ENCODE measurements around the gene ABTB2. TPM values are rescaled to one million over a fixed set of nuclear protein-coding genes. Genes with fewer than 3 reads are reported as not detected.

Gene ABTB2
- polyA plus RNA-seq, 1 of the 3 experiments (the other 2 are of a cell fraction): 7.8 TPM

GRCh38 chr11:34404280-34404679 lies 46.5 kb upstream of the ABTB2 start (continued):
- no peak for TF ChIP-seq CHD2 (IDR thresholded peaks at IDR 0.05; ENCODE audit: low read length, partially characterized antibody)
- TF ChIP-seq, protein P1, sequence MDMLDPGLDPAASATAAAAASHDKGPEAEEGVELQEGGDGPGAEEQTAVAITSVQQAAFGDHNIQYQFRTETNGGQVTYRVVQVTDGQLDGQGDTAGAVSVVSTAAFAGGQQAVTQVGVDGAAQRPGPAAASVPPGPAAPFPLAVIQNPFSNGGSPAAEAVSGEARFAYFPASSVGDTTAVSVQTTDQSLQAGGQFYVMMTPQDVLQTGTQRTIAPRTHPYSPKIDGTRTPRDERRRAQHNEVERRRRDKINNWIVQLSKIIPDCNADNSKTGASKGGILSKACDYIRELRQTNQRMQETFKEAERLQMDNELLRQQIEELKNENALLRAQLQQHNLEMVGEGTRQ (IDR thresholded peaks at IDR 0.05; ENCODE audit: borderline replicate concordance, low read depth, low read length): no peak

GRCh38 chr11:34403431-34403830 lies 45.6 kb upstream of the ABTB2 start:
- POLR2A ChIA-PET: no interaction called here
- no peak overlapping the region for H2AFZ ChIP-seq (ENCODE audit: low read depth)
- no peak for DNase-seq
- no peaks in the 10 kb centered on the region for H4K20me1 ChIP-seq (ENCODE audit: insufficient read depth)
- no peaks in the 10 kb centered on the region for H3K4me1 ChIP-seq (ENCODE audit: control insufficient read depth in 1 of 2, insufficient read depth in 2 of 2, low read depth in 1 of 2, low read length in 1 of 2)
- H3K4me2 ChIP-seq: no peak overlapping the region
- no peaks in the 10 kb centered on the region for H3K9me2 ChIP-seq
- CTCF ChIA-PET: interaction anchor here (1.0 to 1.4 kb wide), 5 partner anchors 11 to 229 kb away, joined by 3 to 4 read pairs (median 3); no protein-coding TSS in a partner anchor
- H3K27ac ChIP-seq (ENCODE audit: low read depth in 2 of 2, low read length in 1 of 2): no peak overlapping the region
- no peaks in the 10 kb centered on the region for H3K27me3 ChIP-seq (ENCODE audit: insufficient read depth)
- no peaks in the 10 kb centered on the region for H3K36me3 ChIP-seq (replicated peaks in 1 of 2; ENCODE audit: control insufficient read depth in 1 of 2, insufficient read depth in 2 of 2, low read length in 1 of 2)
- H3F3A ChIP-seq (replicated peaks; ENCODE audit: insufficient read depth): no peaks in the 10 kb centered on the region
- no peak overlapping the region for H3K9ac ChIP-seq
- H3K9me3 ChIP-seq: no peaks in the 10 kb centered on the region
- no peaks in the 10 kb centered on the region for H3K79me2 ChIP-seq (ENCODE audit: insufficient read depth)
- TF ChIP-seq REST (IDR thresholded peaks at IDR 0.05; ENCODE audit: low read depth, low read length): no peak
- TF ChIP-seq USF1 (IDR thresholded peaks at IDR 0.05; ENCODE audit: borderline replicate concordance, low read depth): no peak
- TF ChIP-seq TAF1 (IDR thresholded peaks at IDR 0.05; ENCODE audit: borderline replicate concordance, low read depth, low read length): no peak
- no peak for TF ChIP-seq EP300 (IDR thresholded peaks at IDR 0.05; ENCODE audit: borderline replicate concordance in 1 of 2, low read depth in 1 of 2, low read length in 1 of 2)
- TF ChIP-seq SMC3 (IDR thresholded peaks at IDR 0.05; ENCODE audit: low read depth, low read length): no peak
- no peak for TF ChIP-seq ZBTB33 (IDR thresholded peaks at IDR 0.05; ENCODE audit: borderline replicate concordance, low read depth)
- TF ChIP-seq RCOR1 (IDR thresholded peaks at IDR 0.05; ENCODE audit: low read length): no peak
- no peak for TF ChIP-seq GATA2 (CRISPR knock-in tag; IDR thresholded peaks at IDR 0.05)
- no peak for TF ChIP-seq SIN3A (IDR thresholded peaks at IDR 0.05; ENCODE audit: borderline replicate concordance, low read depth, low read length)
- no peak for TF ChIP-seq FOXM1 (IDR thresholded peaks at IDR 0.05; ENCODE audit: low read depth)
- TF ChIP-seq RFX5 (IDR thresholded peaks at IDR 0.05; ENCODE audit: low read length): no peak
- no peak for TF ChIP-seq TCF12 (IDR thresholded peaks at IDR 0.05)
- no peak for TF ChIP-seq EZH2phosphoT487 (IDR thresholded peaks at IDR 0.05; ENCODE audit: borderline replicate concordance, low read depth)
- TF ChIP-seq, protein P2, sequence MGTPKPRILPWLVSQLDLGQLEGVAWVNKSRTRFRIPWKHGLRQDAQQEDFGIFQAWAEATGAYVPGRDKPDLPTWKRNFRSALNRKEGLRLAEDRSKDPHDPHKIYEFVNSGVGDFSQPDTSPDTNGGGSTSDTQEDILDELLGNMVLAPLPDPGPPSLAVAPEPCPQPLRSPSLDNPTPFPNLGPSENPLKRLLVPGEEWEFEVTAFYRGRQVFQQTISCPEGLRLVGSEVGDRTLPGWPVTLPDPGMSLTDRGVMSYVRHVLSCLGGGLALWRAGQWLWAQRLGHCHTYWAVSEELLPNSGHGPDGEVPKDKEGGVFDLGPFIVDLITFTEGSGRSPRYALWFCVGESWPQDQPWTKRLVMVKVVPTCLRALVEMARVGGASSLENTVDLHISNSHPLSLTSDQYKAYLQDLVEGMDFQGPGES (IDR thresholded peaks at IDR 0.05; ENCODE audit: low read depth, low read length): no peak
- TF ChIP-seq ELF1 (IDR thresholded peaks at IDR 0.05): no peak
- no peak for TF ChIP-seq CHD2 (IDR thresholded peaks at IDR 0.05; ENCODE audit: low read length, partially characterized antibody)
- TF ChIP-seq GABPA (IDR thresholded peaks at IDR 0.05; ENCODE audit: low read depth): no peak
- TF ChIP-seq JUND (IDR thresholded peaks at IDR 0.05): no peak
- no peak for TF ChIP-seq CTCF (IDR thresholded peaks at IDR 0.05)
- TF ChIP-seq RAD21 (IDR thresholded peaks at IDR 0.05; ENCODE audit: low read length): no peak
- H3K4me3 ChIP-seq (ENCODE audit: low read depth in 2 of 2, low read length in 1 of 2): no peak overlapping the region
- 51% methylated on average over 4 of the region's 4 CpGs for WGBS (ENCODE audit: low lambda C conversion rate)

Measured in SK-N-SH (cell line).